Gastroesophageal sphincter (tissue), 3 donors: Measurements from ENCODE around the gene CDK9.

ENCODE experiments used
- CTCF ChIP-seq, 4 experiments: fragments of 200-600 bp in 2 of 4; fragments of 450-650 bp in 2 of 4; sonication (generic) in 1 of 4; IDR thresholded peaks; one replicate each; pipeline ENCODE4 v1.5.1; 2017 to 2019; ENCODE audit warnings: antibody characterized with exemption in 4 of 4, mild to moderate bottlenecking in 2 of 4, moderate library complexity in 2 of 4
- POLR2A ChIP-seq, 2 donors: fragments of 450-650 bp; IDR thresholded peaks; one replicate each; pipeline ENCODE4 v1.6.1; 2017; ENCODE audit warnings: antibody characterized with exemption in 2 of 2, mild to moderate bottlenecking in 2 of 2, moderate library complexity in 1 of 2

GRCh38 chr9:127794001-127794791, 8.4 kb downstream of the CDK9 start:
- TF ChIP-seq CTCF (IDR thresholded peaks at IDR 0.05): no peak
- TF ChIP-seq POLR2A (IDR thresholded peaks at IDR 0.05): no peak
